Measurements from ENCODE around the gene EHMT1. TPM values are rescaled to one million over a fixed set of nuclear protein-coding genes. Genes with fewer than 3 reads are reported as not detected.

Gene EHMT1
- total and polyA plus RNA-seq, 2 of the 8 experiments (the other 6 are each of a cell fraction or from before 2014, with no cell fraction given): 95.7 to 163 TPM

GRCh38 chr9:137781906-137782585, 163.2 kb downstream of the EHMT1 start (continued):
- no peak for TF ChIP-seq E2F6 (IDR thresholded peaks at IDR 0.05)
- TF ChIP-seq RXRA (IDR thresholded peaks at IDR 0.05; ENCODE audit: insufficient read depth, low read depth, low read length): no peak
- no peak for TF ChIP-seq CHD2 (IDR thresholded peaks at IDR 0.05; ENCODE audit: low read length)
- no peak for TF ChIP-seq GABPA (IDR thresholded peaks at IDR 0.05; ENCODE audit: borderline replicate concordance, insufficient read depth, low read length)
- no peak for TF ChIP-seq EZH2 (IDR thresholded peaks at IDR 0.05; ENCODE audit: low read depth, low read length, severe bottlenecking)
- TF ChIP-seq CBX8 (IDR thresholded peaks at IDR 0.05; ENCODE audit: borderline replicate concordance, low read depth, low read length): no peak
- no peak for TF ChIP-seq HDAC6 (IDR thresholded peaks at IDR 0.05; ENCODE audit: low read depth, low read length)
- no peak for TF ChIP-seq EP300 (IDR thresholded peaks at IDR 0.05; ENCODE audit: borderline replicate concordance in 1 of 2, low read depth in 2 of 2, low read length in 2 of 2)
- TF ChIP-seq PHF8 (conservative IDR thresholded peaks at IDR 0.05; ENCODE audit: low read depth, low read length): no peak
- TF ChIP-seq BACH1 (IDR thresholded peaks at IDR 0.05; ENCODE audit: low read length): no peak

All from H1 (cell line).